ENCODE results near the gene PRMT7.

PRMT7 gene

DNA sequence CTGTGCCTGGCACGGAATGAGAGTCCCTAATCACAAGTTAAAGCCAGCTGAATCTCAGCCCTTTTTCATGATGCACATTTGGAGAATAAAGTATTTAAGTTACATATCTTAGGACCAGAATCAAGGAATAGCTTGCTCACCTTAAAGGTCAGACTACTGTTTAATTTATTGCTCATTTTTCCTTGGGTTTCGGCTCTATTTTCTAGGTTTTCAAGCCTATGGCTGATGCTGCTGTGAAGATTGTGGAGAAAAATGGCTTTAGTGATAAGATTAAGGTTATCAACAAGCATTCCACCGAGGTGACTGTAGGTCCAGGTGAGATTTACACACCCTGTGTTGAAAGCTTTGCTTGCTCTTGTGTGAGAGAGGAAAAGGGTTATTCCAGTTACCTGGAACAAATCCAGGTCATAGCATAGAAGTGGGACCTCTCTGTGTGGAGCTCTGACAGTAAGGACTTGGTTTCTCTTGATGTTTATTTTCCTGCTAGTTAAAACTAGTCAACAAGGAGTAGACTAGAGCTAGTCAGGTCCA lies 18.1 kb downstream of the PRMT7 start:
- ChIA-PET POLR2A (no interaction called here), CTCF (interaction anchor here (0.6 to 31.6 kb wide), 37 partner anchors 10 to 306 kb away, joined by 3 to 619 read pairs (median 6); partner anchors contain the start of genes DDX28, DUS2, NFATC3 and PLA2G15)
- TF ChIP-seq, protein P1, sequence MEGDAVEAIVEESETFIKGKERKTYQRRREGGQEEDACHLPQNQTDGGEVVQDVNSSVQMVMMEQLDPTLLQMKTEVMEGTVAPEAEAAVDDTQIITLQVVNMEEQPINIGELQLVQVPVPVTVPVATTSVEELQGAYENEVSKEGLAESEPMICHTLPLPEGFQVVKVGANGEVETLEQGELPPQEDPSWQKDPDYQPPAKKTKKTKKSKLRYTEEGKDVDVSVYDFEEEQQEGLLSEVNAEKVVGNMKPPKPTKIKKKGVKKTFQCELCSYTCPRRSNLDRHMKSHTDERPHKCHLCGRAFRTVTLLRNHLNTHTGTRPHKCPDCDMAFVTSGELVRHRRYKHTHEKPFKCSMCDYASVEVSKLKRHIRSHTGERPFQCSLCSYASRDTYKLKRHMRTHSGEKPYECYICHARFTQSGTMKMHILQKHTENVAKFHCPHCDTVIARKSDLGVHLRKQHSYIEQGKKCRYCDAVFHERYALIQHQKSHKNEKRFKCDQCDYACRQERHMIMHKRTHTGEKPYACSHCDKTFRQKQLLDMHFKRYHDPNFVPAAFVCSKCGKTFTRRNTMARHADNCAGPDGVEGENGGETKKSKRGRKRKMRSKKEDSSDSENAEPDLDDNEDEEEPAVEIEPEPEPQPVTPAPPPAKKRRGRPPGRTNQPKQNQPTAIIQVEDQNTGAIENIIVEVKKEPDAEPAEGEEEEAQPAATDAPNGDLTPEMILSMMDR (IDR thresholded peaks at IDR 0.05; ENCODE audit: control extremely low read depth, extremely low read depth, low read depth, missing control alignments) = no peak
- no peak for DNase-seq (ENCODE audit: extremely low spot score)

DNA sequence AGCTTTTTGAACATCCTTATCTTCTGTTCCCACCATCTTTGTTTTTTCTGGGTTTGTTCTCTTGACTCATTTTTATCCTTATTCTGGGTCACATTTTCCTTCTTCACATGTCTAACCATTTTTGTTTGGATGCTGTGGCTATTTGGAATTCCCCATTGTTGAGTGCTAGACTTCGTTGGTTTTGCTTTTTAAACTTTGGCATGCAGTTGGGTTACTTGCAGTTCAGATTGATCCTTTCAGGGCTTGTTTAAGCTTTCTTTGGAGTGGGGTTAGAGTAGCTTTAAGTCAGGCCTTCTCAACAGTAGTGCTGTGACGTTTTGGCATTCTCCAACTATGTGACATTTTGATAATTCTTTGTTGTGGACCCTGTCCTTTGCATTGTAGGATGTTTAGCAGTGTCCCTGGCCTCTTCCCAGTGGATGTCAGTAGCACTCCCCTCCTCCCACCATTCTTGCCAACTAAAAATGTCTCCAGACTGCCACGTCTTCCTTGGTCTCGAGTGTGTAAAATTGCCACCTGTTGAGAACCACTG lies 21.1 kb downstream of the PRMT7 start:
- POLR2A ChIA-PET = no interaction called here
- CTCF ChIA-PET = interaction anchor here (0.7 to 31.6 kb wide), 9 partner anchors 10 to 104 kb away, joined by 3 to 619 read pairs (median 3); partner anchors contain the start of genes PLA2G15, PRMT7, SLC7A6 and SLC7A6OS
- DNase-seq (ENCODE audit: extremely low spot score) = no peak
- TF ChIP-seq, protein P1 (IDR thresholded peaks at IDR 0.05; ENCODE audit: control extremely low read depth, extremely low read depth, low read depth, missing control alignments) = no peak

DNA sequence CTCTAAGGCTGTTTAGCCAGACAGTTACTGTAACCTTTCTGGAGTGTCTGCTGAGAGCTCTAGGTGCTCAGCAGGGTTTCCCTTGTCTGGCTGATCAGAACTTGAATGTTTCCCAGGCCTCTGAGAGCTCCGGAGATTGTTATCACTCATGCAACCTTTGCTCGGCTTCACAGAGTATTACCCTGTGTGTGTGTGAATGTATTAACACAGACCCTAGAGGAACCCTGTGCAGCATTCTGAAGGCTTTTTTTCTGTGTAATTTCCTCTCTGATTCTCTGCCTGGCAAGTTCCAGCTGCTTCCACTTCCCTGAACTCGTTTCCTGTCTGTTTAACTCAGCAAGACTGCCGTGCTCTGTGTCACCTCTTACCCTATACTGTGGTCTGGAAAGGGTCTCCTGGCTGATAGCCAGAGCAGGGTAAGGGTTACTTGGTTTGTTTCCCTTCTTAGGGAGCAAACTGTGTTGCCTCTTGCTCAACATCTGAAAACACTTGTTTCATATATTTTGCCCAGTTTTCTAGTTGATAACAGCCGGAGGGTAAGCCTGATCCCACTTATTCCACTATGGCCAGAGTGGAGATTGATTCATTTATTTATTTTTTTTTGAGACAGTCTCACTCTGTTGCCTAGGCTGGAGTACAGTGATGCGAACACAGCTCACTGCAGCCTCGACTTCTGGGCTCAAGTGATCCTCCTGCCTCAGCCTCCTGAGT lies 21.7 kb downstream of the PRMT7 start:
- POLR2A ChIA-PET = no interaction called here

DNA sequence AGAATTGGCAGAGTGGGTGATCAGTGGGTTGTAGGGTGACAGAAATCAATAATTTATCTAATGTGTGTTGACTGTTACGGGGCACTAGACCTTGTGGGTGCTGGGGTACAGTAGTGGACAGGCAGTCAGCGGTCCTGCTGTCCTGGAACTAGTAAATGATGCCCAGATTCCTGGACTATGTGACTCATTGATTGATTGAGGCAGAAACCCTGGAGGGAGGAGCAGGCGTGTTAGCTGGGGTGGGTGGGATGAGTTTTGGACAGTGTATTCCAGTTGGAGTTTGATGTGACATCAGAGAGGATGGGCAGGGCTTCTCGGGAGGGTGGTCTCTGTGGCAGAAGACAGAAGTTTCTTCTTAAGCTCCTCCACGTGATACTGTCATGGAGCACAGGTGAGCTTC lies 24.4 kb downstream of the PRMT7 start:
- TF ChIP-seq, protein P1 (IDR thresholded peaks at IDR 0.05; ENCODE audit: control extremely low read depth, extremely low read depth, low read depth, missing control alignments) = no peak
- DNase-seq (ENCODE audit: extremely low spot score) = no peak
- ChIA-PET POLR2A (interaction anchor here (0.5 kb wide), 1 partner anchor 119 kb away, joined by 3 read pairs; no protein-coding TSS in a partner anchor), CTCF (interaction anchor here (0.8 to 31.6 kb wide), 4 partner anchors 9 to 78 kb away, joined by 3 to 619 read pairs (median 4); partner anchors contain the start of gene SLC7A6)

More for the DNA sequence above, 21.7 kb downstream of the PRMT7 start:
- DNase-seq (ENCODE audit: extremely low spot score) = no peak
- CTCF ChIA-PET = interaction anchor here (0.7 to 31.6 kb wide), 7 partner anchors 11 to 104 kb away, joined by 3 to 619 read pairs (median 3); partner anchors contain the start of genes PRMT7, SLC7A6 and SLC7A6OS
- TF ChIP-seq, protein P1 (IDR thresholded peaks at IDR 0.05; ENCODE audit: control extremely low read depth, extremely low read depth, low read depth, missing control alignments) = no peak

DNA sequence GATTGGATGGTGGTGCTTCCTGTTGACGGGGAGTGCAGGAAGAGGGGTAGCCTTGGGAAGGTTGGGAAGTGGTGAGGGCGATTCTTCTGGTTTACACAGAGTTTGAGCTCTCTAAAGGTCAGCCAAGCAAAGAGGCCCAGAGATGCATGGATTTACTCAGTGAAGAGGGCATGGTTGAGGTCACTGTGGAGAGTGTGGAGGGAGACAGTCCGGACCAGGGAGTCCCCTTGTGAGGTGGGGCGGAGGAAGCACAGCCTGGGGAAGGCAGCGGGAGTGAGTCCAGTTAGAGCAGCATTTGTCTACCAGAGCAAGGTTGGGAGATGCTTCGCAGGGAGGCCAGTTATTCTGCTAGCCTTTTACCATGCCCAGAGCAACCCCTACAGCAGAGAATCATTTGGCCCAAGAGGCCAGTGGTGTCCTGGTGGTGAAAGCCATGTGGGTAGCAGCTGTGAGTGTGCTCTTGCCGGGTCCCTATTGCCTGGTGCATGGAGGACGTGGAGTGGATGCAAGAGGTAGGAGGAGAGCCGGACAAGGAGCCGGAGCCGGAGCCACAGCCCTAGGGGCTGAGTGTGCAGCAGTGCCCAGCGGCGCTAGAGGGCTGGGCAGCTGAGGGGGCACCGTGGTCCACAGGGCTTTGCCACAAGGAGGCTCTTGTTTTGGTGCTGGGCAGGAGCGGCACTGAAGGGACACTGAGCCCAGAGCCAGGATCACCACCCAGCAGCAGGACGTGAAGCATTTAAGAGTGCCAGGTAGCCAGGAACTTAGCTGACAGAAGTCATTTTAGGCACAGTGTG lies 27.7 kb downstream of the PRMT7 start:
- CTCF ChIA-PET = interaction anchor here (1.3 to 31.6 kb wide), 5 partner anchors 10 to 81 kb away, joined by 3 to 619 read pairs (median 6); partner anchors contain the start of gene SLC7A6
- TF ChIP-seq, protein P1 (IDR thresholded peaks at IDR 0.05; ENCODE audit: control extremely low read depth, extremely low read depth, low read depth, missing control alignments) = no peak
- POLR2A ChIA-PET = no interaction called here
- DNase-seq (ENCODE audit: extremely low spot score) = no peak

DNA sequence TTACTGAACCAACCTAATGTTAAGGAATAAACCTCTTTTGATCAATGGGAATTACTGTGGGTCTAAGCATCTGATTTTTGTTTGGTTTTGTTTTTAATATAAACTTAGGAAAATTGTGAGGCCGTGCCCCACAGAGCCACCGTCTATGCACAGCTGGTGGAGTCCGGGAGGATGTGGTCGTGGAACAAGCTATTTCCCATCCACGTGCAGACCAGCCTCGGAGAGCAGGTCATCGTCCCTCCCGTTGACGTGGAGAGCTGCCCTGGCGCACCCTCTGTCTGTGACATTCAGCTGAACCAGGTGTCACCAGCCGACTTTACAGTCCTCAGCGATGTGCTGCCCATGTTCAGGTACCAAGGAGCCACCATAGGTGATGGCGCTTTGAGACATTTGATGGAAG lies 28.4 kb downstream of the PRMT7 start:
- no peak for DNase-seq (ENCODE audit: extremely low spot score)
- POLR2A ChIA-PET = interaction anchor here (0.9 to 1.0 kb wide), 2 partner anchors 15 to 23 kb away, joined by 3 read pairs; no protein-coding TSS in a partner anchor
- CTCF ChIA-PET = interaction anchor here (0.8 to 31.6 kb wide), 5 partner anchors 10 to 818 kb away, joined by 3 to 619 read pairs (median 3); partner anchors contain the start of gene SLC7A6
- TF ChIP-seq, protein P1 (IDR thresholded peaks at IDR 0.05; ENCODE audit: control extremely low read depth, extremely low read depth, low read depth, missing control alignments) = no peak

All from GM10248 (cell line).